HL-60/S4 treated with retinoic acid at 250 ng/mL for 4 days and 3 days (cell line): Measurements from ENCODE around the gene PUS1.
"Not testable (repeated sequence)": the region's sequence is repeated elsewhere in the genome, so short reads cannot be mapped to it uniquely, and the experiment has no call there.

ENCODE experiments used
- in situ Hi-C: fragments of 300-500 bp; cut with MboI; formaldehyde crosslinking; loops from 2 replicates; pipeline ENCODE4 v1.7.0; 2022; ENCODE audit warnings: low sequenced_read_pairs

Gene PUS1

GRCh38 chr12:131928711-131929580, at the start of gene PUS1:
TSS of gene PUS1 (plus strand) at chr12:131929276. CDS start at chr12:131929723, 447 bp downstream.
- in situ Hi-C loops, result no loop called here

GRCh38 chr12:131882804-131883520, 46.1 kb upstream of the PUS1 start:
- in situ Hi-C loops, result no loop called here

DNA sequence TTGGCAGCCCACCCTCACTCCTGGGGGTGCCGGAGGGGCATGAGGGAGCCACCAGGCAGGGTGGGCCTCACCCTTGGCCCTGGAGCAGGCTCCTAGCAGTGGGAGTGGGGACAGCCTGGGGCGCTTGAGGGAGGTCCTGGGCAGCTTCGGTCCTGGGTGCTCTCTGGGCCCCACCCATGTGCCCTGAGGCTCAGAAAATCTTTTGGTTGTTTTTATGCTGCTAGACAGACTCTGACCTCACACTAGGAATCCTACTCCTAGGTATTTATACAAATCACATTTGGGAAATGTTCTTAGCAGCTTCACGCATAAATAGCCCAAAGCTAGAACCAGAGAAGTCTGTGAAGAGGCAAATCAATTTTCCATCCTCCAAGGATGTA, 45.6 kb upstream of the PUS1 start:
- in situ Hi-C loops, result no loop called here

GRCh38 chr12:131885076-131885475, 44.0 kb upstream of the PUS1 start:
- in situ Hi-C loops, result not testable (repeated sequence)

DNA sequence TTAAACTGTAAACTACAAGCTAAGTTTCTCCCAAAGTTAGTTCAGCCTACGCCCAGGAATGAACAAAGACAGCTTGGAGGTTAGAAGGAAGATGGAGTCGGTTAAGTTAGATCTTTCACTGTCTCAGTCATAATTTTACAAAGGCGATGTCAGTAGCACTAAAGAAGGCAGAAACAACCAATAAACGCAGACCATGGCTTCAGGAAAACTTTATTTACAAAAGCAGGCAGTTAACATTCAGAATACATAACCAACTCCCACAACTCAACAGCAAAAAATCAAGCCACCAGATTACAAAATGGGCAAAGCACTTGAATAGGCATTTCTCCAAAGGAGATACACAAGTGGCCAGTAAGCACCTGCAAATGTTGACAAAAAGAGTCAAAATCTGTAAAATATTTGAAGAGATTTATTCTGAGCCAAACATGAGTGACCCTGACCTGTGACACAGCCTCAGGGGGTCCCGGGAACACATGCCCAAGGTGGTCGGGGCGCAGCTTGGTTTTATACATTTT, 43.5 kb upstream of the PUS1 start:
- in situ Hi-C loops, result no loop called here

GRCh38 chr12:131891722-131892121, 37.4 kb upstream of the PUS1 start:
- in situ Hi-C loops, result not testable (repeated sequence)

GRCh38 chr12:131892711-131893604, 36.1 kb upstream of the PUS1 start:
- in situ Hi-C loops, result no loop called here

DNA sequence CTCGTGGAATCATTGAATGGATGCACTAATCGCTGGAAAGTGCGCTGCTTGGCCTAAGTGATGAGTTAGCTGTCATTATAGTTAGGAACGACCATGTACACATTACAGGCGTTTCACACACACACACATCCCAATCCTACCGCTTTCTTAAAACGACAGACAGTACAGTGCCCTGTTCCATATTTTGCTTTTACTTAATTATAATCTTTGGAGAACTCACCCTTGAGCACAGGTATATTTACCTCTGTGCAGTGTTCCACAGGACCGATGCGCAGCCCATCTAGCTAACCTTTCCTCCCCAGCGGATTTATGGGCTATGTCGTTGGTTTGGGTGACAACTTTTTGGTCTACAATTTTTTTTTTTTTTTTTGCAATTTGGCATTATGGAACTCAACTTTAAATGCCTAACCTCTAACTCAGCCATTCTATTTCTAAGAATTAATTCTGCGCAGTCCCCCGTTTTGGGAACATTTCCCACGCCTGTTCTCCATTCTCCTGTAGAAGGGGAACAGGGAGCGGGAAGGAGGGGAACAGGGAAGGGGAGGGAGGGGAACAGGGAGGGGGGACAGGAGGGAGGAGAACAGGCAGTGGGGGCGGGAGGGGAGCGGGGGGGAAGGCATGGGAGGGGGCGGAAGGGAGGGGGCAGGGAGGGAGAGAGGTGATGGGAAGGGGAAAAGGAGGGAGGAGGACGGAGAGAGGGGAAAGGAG, 35.3 kb upstream of the PUS1 start:
- in situ Hi-C loops, result no loop called here

- in situ Hi-C loops, result no loop called here
These were observed 34.7 kb upstream of the PUS1 start, which contains the start of gene ULK1 for GRCh38 chr12:131894313-131894860. TSS of gene ULK1 (plus strand) at chr12:131894622. CDS start at chr12:131895002, 380 bp downstream.

- in situ Hi-C loops, result no loop called here
These were observed 34.0 kb upstream of the PUS1 start for GRCh38 chr12:131894981-131895639.

GRCh38 chr12:131895640-131896079, 33.4 kb upstream of the PUS1 start:
- in situ Hi-C loops, result no loop called here

DNA sequence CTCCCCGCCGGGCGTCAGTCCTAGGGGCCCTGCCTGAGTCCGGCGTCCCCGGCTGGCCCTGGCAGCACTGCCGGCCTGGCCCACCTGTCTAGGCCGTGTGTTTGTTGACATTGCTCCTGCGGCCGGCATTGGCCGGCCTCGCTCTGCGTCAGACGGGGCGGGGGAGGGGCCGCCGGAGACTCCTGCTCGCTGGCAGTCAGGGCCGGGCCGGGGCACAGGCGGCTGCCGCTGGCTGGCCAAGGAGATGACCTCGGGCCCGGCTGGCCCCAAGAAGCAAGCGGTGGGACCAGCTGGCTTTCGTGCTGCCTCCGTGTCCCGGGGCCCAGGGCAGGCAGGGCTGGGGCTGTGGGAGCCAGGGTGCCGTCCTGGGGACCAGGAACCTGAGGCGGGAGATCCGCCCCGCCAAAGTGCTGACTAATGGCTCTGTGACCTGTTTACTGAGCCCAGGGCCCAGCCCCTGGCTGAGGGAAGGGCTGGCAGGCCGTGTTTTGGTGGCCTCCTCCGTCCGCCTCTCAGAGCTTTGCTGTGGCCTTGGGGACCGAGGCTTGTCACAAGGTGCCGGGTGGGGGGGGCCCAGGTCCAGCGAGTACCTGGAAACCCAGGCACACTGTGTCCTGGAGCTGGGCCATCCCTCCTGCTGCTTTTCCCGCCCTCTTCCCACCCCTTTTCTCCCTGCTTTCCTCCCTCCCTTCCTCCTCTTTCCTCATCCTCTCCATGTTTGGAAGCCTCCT, 32.8 kb upstream of the PUS1 start:
- in situ Hi-C loops, result no loop called here

- in situ Hi-C loops, result no loop called here
These were observed 32.2 kb upstream of the PUS1 start for GRCh38 chr12:131896811-131897270.

DNA sequence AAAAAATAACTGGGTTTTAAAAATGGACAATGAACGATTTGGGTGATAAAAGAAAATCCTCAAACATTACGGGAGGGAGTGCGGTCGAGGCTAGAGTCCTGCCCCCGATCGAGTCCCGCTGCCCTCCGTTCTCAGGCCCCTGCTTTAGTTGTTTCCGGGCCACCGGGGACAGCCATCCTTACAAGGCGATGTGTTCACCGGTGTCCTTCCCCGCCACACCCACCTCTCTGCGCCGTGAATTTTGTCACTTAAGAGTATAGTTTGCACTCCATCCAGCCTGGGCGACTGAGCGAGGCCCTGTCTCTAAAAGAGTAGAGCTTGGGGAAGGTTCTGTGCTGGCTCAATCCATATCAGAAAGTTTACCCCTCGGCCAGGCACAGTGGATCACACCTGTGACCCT, 31.8 kb upstream of the PUS1 start:
- in situ Hi-C loops, result no loop called here

GRCh38 chr12:131897875-131898274, 31.2 kb upstream of the PUS1 start:
- in situ Hi-C loops, result no loop called here

GRCh38 chr12:131900397-131900796, 28.7 kb upstream of the PUS1 start:
- in situ Hi-C loops, result no loop called here

DNA sequence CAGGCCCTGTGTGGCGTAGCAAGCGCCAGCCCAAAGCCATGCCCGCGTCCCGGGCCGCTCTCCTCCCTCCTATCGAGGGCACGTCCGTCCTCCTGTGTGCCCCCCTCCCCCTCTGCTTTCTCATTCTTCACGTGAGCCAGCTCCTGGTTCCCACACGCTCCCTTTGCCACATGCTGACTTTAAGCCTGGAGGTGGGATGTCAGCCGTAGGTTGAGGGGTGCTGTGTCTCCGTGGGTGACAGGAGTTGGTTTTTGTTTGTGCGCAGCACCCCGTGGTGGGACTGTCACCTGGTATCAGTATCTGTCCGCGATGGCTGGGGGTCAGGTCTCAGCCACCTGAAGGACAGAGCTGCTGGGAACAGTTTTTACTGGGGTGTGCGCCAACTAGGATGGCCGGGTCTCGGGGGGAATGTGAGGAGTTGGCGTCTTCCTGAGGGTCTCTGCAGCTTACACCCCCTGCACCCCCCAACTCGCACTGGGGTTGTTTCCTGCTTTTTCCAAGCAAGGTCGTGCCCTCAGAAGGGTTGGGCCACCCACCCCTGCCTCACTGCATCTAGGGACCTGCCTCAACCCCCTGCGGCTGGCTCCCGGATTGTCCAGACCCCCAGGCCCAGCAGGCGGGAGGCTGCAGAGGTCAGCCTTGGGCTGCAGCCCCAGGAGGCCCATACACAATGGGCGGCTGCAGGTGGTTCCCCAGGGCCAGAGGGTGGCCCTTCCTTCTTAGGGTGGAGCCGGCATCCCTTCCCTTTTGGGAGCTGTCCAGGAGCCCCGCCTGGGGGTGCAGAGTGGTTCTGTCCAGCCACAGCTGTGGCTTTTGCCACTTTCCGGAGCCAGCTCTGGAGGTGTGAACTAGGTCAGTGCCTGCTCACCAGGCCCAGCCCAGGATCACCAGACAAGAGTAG, 27.4 kb upstream of the PUS1 start:
- in situ Hi-C loops, result no loop called here
